ENCODE results near the gene IFI44. TPM values are rescaled to one million over a fixed set of nuclear protein-coding genes. Genes with fewer than 3 reads are reported as not detected.

Gene IFI44
- polyA plus RNA-seq, 4 donors = 10.1 to 24.4 (median 16.1) TPM

GRCh38 chr1:78650114-78650660, 556 bp downstream of the IFI44 start:
- DNase-seq (ENCODE audit: low read depth in 4 of 4, low spot score in 3 of 4) = no peak

GRCh38 chr1:78651241-78651640, 1.6 kb downstream of the IFI44 start:
- no peak for DNase-seq (ENCODE audit: low read depth in 4 of 4, low spot score in 3 of 4)

GRCh38 chr1:78652019-78652560, 2.5 kb downstream of the IFI44 start:
- DNase-seq (ENCODE audit: low read depth in 4 of 4, low spot score in 3 of 4) = no peak

- DNase-seq (ENCODE audit: low read depth in 4 of 4, low spot score in 3 of 4) = no peak
Observed at GRCh38 chr1:78658901-78659300, 9.3 kb downstream of the IFI44 start.

GRCh38 chr1:78663923-78664322, 14.3 kb downstream of the IFI44 start:
- DNase-seq (ENCODE audit: low read depth in 4 of 4, low spot score in 3 of 4) = no peak

GRCh38 chr1:78664763-78665162, 15.1 kb downstream of the IFI44 start:
- no peak for DNase-seq (ENCODE audit: low read depth in 4 of 4, low spot score in 3 of 4)

- DNase-seq (ENCODE audit: low read depth in 4 of 4, low spot score in 3 of 4) = no peak
Observed at GRCh38 chr1:78665809-78666208, 16.2 kb downstream of the IFI44 start.

- DNase-seq (ENCODE audit: low read depth in 4 of 4, low spot score in 3 of 4) = no peak
Observed at GRCh38 chr1:78667939-78668338, 18.3 kb downstream of the IFI44 start.

GRCh38 chr1:78668427-78668826, 18.8 kb downstream of the IFI44 start:
- no peak for DNase-seq (ENCODE audit: low read depth in 4 of 4, low spot score in 3 of 4)

GRCh38 chr1:78672428-78672827, 22.8 kb downstream of the IFI44 start:
- DNase-seq (ENCODE audit: low read depth in 4 of 4, low spot score in 3 of 4) = no peak

GRCh38 chr1:78673120-78673519, 23.5 kb downstream of the IFI44 start:
- no peak for DNase-seq (ENCODE audit: low read depth in 4 of 4, low spot score in 3 of 4)

- DNase-seq (ENCODE audit: low read depth in 4 of 4, low spot score in 3 of 4) = peak in 3 of 4 donors; percentile 44 to 52 (median 45)
Observed at GRCh38 chr1:78676347-78676982, 26.8 kb downstream of the IFI44 start.

- no peak for DNase-seq (ENCODE audit: low read depth in 4 of 4, low spot score in 3 of 4)
Observed at GRCh38 chr1:78676993-78677392, 27.4 kb downstream of the IFI44 start.

GRCh38 chr1:78677788-78678187, 28.2 kb downstream of the IFI44 start:
- no peak for DNase-seq (ENCODE audit: low read depth in 4 of 4, low spot score in 3 of 4)

- DNase-seq (ENCODE audit: low read depth in 4 of 4, low spot score in 3 of 4) = no peak
Observed at GRCh38 chr1:78678324-78678723, 28.7 kb downstream of the IFI44 start.

GRCh38 chr1:78681265-78681664, 31.6 kb downstream of the IFI44 start:
- no peak for DNase-seq (ENCODE audit: low read depth in 4 of 4, low spot score in 3 of 4)

GRCh38 chr1:78682496-78682895, 32.9 kb downstream of the IFI44 start:
- DNase-seq (ENCODE audit: low read depth in 4 of 4, low spot score in 3 of 4) = no peak

GRCh38 chr1:78683079-78683478, 33.4 kb downstream of the IFI44 start:
- DNase-seq (ENCODE audit: low read depth in 4 of 4, low spot score in 3 of 4) = no peak

GRCh38 chr1:78687315-78687714, 37.7 kb downstream of the IFI44 start:
- no peak for DNase-seq (ENCODE audit: low read depth in 4 of 4, low spot score in 3 of 4)

GRCh38 chr1:78687914-78688313, 38.3 kb downstream of the IFI44 start:
- DNase-seq (ENCODE audit: low read depth in 4 of 4, low spot score in 3 of 4) = no peak

- peak in 2 of 4 donors; percentile 8 to 11 for DNase-seq (ENCODE audit: low read depth in 4 of 4, low spot score in 3 of 4)
Observed at GRCh38 chr1:78688697-78689096, 39.1 kb downstream of the IFI44 start.

GRCh38 chr1:78690516-78690915, 40.9 kb downstream of the IFI44 start:
- no peak for DNase-seq (ENCODE audit: low read depth in 4 of 4, low spot score in 3 of 4)
